ENCODE measurements around the gene SIRPA. TPM values are rescaled to one million over a fixed set of nuclear protein-coding genes. Genes with fewer than 3 reads are reported as not detected.
A peak's percentile ranks its signal among the peaks of the same experiment; 100 is the strongest.

The SIRPA gene
- total RNA-seq, 1 experiment from 2014 or later = 8.9 TPM

DNA sequence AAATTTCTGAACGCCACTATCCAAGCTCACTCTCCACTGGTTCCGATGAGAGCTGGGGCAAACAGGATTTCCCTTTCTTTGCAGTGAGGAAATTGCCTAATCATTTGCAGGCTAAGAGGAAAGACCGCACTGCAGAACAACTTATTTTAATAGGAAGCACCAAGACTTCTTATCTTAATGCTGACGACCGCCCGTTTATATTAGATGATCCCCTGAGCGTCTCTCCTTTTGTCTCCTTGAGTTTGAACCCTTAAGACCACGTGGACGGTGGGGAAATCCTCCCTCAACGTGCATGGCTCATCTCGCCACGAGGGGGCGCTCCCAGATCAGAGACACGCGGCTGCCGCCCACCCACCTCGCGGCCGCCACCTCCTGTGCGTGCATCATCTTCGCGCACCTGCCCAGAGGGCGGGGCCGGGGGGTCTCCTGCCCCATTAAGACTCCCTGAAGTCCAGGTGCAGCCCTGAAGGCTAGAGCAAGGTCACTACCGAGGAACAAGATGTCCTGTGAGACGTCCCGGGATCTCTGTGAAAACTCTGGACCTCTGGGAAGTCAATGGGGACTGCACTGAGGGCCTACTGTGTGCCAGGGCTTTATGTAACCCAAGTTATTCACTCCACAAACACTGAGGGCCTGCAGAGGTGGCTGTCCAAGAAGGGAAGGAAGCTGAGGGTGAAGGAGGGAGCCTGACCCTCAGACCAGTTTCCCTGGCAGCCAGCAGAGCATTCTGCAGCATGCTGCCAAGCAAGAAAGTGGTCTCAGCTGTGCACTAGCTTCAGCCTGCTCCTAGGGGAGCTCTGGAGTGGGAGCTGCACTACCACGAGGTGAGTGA is 70.5 kb downstream of the SIRPA start:
- peaks cover 22% of the 10 kb centered on the region for H3K27me3 Mint-ChIP-seq (ENCODE audit: low read depth)
- 0 out of 2 replicates have a peak, but pooled peaks cover 5% of the 10 kb centered on the region for H3K9me3 Mint-ChIP-seq
- POLR2A ChIA-PET = interaction anchor here (1.0 to 1.5 kb wide), 2 partner anchors 19 to 206 kb away, joined by 3 to 7 read pairs; no protein-coding TSS in a partner anchor
- H3K36me3 Mint-ChIP-seq = no peaks in the 10 kb centered on the region
- peak; percentile 89 for DNase-seq (ENCODE audit: low spot score)
- H3K4me1 Mint-ChIP-seq = peaks cover 36% of the 10 kb centered on the region
- no peak overlapping the region for H3K27ac Mint-ChIP-seq
- H3K4me3 Mint-ChIP-seq = peak overlapping the region; percentile 58
- ATAC-seq = peak; percentile 70
- CTCF ChIA-PET = interaction anchor here (0.5 to 3.7 kb wide), 30 partner anchors 10 to 1174 kb away, joined by 3 to 54 read pairs (median 3); no protein-coding TSS in a partner anchor
- no peak for TF ChIP-seq ZNF281 (CRISPR knock-in tag; IDR thresholded peaks at IDR 0.05)
- no peak for TF ChIP-seq NFATC4 (CRISPR knock-in tag; IDR thresholded peaks at IDR 0.05)
- TF ChIP-seq ZNF138 (CRISPR knock-in tag; conservative IDR thresholded peaks at IDR 0.05) = no peak
- TF ChIP-seq, protein P1, sequence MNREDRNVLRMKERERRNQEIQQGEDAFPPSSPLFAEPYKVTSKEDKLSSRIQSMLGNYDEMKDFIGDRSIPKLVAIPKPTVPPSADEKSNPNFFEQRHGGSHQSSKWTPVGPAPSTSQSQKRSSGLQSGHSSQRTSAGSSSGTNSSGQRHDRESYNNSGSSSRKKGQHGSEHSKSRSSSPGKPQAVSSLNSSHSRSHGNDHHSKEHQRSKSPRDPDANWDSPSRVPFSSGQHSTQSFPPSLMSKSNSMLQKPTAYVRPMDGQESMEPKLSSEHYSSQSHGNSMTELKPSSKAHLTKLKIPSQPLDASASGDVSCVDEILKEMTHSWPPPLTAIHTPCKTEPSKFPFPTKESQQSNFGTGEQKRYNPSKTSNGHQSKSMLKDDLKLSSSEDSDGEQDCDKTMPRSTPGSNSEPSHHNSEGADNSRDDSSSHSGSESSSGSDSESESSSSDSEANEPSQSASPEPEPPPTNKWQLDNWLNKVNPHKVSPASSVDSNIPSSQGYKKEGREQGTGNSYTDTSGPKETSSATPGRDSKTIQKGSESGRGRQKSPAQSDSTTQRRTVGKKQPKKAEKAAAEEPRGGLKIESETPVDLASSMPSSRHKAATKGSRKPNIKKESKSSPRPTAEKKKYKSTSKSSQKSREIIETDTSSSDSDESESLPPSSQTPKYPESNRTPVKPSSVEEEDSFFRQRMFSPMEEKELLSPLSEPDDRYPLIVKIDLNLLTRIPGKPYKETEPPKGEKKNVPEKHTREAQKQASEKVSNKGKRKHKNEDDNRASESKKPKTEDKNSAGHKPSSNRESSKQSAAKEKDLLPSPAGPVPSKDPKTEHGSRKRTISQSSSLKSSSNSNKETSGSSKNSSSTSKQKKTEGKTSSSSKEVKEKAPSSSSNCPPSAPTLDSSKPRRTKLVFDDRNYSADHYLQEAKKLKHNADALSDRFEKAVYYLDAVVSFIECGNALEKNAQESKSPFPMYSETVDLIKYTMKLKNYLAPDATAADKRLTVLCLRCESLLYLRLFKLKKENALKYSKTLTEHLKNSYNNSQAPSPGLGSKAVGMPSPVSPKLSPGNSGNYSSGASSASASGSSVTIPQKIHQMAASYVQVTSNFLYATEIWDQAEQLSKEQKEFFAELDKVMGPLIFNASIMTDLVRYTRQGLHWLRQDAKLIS (CRISPR knock-in tag; IDR thresholded peaks at IDR 0.05; ENCODE audit: borderline replicate concordance) = no peak
- no peak for TF ChIP-seq SOX15 (CRISPR knock-in tag; IDR thresholded peaks at IDR 0.05)
- peak; percentile 81 for TF ChIP-seq USF1 (CRISPR knock-in tag; IDR thresholded peaks at IDR 0.05)
- no peak for TF ChIP-seq NR1H2 (CRISPR knock-in tag; IDR thresholded peaks at IDR 0.05)
- TF ChIP-seq, protein P2, sequence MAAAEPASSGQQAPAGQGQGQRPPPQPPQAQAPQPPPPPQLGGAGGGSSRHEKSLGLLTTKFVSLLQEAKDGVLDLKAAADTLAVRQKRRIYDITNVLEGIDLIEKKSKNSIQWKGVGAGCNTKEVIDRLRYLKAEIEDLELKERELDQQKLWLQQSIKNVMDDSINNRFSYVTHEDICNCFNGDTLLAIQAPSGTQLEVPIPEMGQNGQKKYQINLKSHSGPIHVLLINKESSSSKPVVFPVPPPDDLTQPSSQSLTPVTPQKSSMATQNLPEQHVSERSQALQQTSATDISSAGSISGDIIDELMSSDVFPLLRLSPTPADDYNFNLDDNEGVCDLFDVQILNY (CRISPR knock-in tag; IDR thresholded peaks at IDR 0.05) = peak; percentile 32; the same call in 1 of the 2 replicates
- TF ChIP-seq JUN (CRISPR knock-in tag; IDR thresholded peaks at IDR 0.05) = no peak
- no peak for TF ChIP-seq GTF2I (CRISPR knock-in tag; conservative IDR thresholded peaks at IDR 0.05)
- no peak for TF ChIP-seq NR3C1 (CRISPR knock-in tag; conservative IDR thresholded peaks at IDR 0.05; ENCODE audit: low read depth)
- peak; percentile 42; the same call in 1 of the 2 replicates for TF ChIP-seq GABPB1 (CRISPR knock-in tag; IDR thresholded peaks at IDR 0.05)
- TF ChIP-seq ZNF121 (CRISPR knock-in tag; IDR thresholded peaks at IDR 0.05) = no peak
- no peak for TF ChIP-seq JAZF1 (CRISPR knock-in tag; IDR thresholded peaks at IDR 0.05)
- TF ChIP-seq, protein P3, sequence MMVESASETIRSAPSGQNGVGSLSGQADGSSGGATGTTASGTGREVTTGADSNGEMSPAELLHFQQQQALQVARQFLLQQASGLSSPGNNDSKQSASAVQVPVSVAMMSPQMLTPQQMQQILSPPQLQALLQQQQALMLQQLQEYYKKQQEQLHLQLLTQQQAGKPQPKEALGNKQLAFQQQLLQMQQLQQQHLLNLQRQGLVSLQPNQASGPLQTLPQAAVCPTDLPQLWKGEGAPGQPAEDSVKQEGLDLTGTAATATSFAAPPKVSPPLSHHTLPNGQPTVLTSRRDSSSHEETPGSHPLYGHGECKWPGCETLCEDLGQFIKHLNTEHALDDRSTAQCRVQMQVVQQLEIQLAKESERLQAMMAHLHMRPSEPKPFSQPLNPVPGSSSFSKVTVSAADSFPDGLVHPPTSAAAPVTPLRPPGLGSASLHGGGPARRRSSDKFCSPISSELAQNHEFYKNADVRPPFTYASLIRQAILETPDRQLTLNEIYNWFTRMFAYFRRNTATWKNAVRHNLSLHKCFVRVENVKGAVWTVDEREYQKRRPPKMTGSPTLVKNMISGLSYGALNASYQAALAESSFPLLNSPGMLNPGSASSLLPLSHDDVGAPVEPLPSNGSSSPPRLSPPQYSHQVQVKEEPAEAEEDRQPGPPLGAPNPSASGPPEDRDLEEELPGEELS (CRISPR knock-in tag; IDR thresholded peaks at IDR 0.05) = no peak
- TF ChIP-seq ZNF232 (CRISPR knock-in tag; IDR thresholded peaks at IDR 0.05) = no peak
- TF ChIP-seq CREM (CRISPR knock-in tag; IDR thresholded peaks at IDR 0.05) = peak; percentile 30; the same call in 1 of the 2 replicates
- TF ChIP-seq USF2 (CRISPR knock-in tag; IDR thresholded peaks at IDR 0.05) = peak; percentile 83
- no peak for TF ChIP-seq TEAD4 (CRISPR knock-in tag; IDR thresholded peaks at IDR 0.05)
- TF ChIP-seq HMGXB4 (CRISPR knock-in tag; IDR thresholded peaks at IDR 0.05) = no peak
- no peak for TF ChIP-seq OVOL2 (CRISPR knock-in tag; IDR thresholded peaks at IDR 0.05; ENCODE audit: borderline replicate concordance)
- peak; percentile 26; the same call in 1 of the 2 replicates for TF ChIP-seq ZNF423 (CRISPR knock-in tag; IDR thresholded peaks at IDR 0.05)
- TF ChIP-seq FOXK1 (CRISPR knock-in tag; IDR thresholded peaks at IDR 0.05) = no peak; the same call in 1 of the 2 replicates
- 0 out of 2 replicates have a peak, but pooled peaks have one; percentile 69 for TF ChIP-seq ETV6 (CRISPR knock-in tag; IDR thresholded peaks at IDR 0.05)
- TF ChIP-seq TCF7 (CRISPR knock-in tag; IDR thresholded peaks at IDR 0.05; ENCODE audit: low read depth) = no peak
